Measurements from ENCODE around the gene LPCAT4. TPM values are rescaled to one million over a fixed set of nuclear protein-coding genes. Genes with fewer than 3 reads are reported as not detected.

Gene LPCAT4
- total and polyA plus RNA-seq, 9 of the 15 experiments (the other 6 are each of a cell fraction or from before 2014, with no cell fraction given): 7.3 to 34.3 (median 14.4) TPM

GRCh38 chr15:34367101-34368081 lies at the start of gene LPCAT4 (continued):
- TF ChIP-seq HLTF (IDR thresholded peaks at IDR 0.05) (no peak), RNF2 (IDR thresholded peaks at IDR 0.05) (no peak), CBX3 (IDR thresholded peaks at IDR 0.05; ENCODE audit: borderline replicate concordance in 1 of 2, low read length in 2 of 2) (peak in 1 of 2 experiments; percentile 44; a peak in 1 of 3 replicates), CTCF (IDR thresholded peaks at IDR 0.05 in 2 of 3, conservative IDR thresholded peaks at IDR 0.05 in 1 of 3; ENCODE audit: insufficient read depth in 2 of 3, low read depth in 1 of 3, low read length in 3 of 3) (peak; percentile 94 to 97 (median 94)), ARNT (IDR thresholded peaks at IDR 0.05) (no peak), NEUROD1 (IDR thresholded peaks at IDR 0.05; ENCODE audit: borderline replicate concordance, low read depth, low read length, partially characterized antibody) (no peak), MTA2 (IDR thresholded peaks at IDR 0.05; ENCODE audit: low read depth) (no peak), XRCC5 (IDR thresholded peaks at IDR 0.05; ENCODE audit: low read depth, low read length) (0 out of 2 replicates have a peak, but pooled peaks have one; percentile 53), TAF9B (IDR thresholded peaks at IDR 0.05; ENCODE audit: partially characterized antibody) (peak; percentile 64), E2F3 (CRISPR knock-in tag; IDR thresholded peaks at IDR 0.05) (no peak)
- TF ChIP-seq, protein P1, sequence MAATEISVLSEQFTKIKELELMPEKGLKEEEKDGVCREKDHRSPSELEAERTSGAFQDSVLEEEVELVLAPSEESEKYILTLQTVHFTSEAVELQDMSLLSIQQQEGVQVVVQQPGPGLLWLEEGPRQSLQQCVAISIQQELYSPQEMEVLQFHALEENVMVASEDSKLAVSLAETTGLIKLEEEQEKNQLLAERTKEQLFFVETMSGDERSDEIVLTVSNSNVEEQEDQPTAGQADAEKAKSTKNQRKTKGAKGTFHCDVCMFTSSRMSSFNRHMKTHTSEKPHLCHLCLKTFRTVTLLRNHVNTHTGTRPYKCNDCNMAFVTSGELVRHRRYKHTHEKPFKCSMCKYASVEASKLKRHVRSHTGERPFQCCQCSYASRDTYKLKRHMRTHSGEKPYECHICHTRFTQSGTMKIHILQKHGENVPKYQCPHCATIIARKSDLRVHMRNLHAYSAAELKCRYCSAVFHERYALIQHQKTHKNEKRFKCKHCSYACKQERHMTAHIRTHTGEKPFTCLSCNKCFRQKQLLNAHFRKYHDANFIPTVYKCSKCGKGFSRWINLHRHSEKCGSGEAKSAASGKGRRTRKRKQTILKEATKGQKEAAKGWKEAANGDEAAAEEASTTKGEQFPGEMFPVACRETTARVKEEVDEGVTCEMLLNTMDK (IDR thresholded peaks at IDR 0.05; ENCODE audit: borderline replicate concordance, insufficient read depth, low read depth, low read length, poor library complexity, severe bottlenecking): peak; percentile 83
- TF ChIP-seq, protein P2, sequence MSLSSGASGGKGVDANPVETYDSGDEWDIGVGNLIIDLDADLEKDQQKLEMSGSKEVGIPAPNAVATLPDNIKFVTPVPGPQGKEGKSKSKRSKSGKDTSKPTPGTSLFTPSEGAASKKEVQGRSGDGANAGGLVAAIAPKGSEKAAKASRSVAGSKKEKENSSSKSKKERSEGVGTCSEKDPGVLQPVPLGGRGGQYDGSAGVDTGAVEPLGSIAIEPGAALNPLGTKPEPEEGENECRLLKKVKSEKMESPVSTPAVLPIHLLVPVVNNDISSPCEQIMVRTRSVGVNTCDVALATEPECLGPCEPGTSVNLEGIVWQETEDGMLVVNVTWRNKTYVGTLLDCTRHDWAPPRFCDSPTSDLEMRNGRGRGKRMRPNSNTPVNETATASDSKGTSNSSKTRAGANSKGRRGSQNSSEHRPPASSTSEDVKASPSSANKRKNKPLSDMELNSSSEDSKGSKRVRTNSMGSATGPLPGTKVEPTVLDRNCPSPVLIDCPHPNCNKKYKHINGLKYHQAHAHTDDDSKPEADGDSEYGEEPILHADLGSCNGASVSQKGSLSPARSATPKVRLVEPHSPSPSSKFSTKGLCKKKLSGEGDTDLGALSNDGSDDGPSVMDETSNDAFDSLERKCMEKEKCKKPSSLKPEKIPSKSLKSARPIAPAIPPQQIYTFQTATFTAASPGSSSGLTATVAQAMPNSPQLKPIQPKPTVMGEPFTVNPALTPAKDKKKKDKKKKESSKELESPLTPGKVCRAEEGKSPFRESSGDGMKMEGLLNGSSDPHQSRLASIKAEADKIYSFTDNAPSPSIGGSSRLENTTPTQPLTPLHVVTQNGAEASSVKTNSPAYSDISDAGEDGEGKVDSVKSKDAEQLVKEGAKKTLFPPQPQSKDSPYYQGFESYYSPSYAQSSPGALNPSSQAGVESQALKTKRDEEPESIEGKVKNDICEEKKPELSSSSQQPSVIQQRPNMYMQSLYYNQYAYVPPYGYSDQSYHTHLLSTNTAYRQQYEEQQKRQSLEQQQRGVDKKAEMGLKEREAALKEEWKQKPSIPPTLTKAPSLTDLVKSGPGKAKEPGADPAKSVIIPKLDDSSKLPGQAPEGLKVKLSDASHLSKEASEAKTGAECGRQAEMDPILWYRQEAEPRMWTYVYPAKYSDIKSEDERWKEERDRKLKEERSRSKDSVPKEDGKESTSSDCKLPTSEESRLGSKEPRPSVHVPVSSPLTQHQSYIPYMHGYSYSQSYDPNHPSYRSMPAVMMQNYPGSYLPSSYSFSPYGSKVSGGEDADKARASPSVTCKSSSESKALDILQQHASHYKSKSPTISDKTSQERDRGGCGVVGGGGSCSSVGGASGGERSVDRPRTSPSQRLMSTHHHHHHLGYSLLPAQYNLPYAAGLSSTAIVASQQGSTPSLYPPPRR (CRISPR knock-in tag; IDR thresholded peaks at IDR 0.05; ENCODE audit: borderline replicate concordance): no peak
- TF ChIP-seq, protein P3, sequence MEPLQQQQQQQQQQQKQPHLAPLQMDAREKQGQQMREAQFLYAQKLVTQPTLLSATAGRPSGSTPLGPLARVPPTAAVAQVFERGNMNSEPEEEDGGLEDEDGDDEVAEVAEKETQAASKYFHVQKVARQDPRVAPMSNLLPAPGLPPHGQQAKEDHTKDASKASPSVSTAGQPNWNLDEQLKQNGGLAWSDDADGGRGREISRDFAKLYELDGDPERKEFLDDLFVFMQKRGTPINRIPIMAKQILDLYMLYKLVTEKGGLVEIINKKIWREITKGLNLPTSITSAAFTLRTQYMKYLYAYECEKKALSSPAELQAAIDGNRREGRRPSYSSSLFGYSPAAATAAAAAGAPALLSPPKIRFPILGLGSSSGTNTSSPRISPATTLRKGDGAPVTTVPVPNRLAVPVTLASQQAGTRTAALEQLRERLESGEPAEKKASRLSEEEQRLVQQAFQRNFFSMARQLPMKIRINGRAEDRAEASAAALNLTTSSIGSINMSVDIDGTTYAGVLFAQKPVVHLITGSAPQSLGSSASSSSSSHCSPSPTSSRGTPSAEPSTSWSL (CRISPR knock-in tag; IDR thresholded peaks at IDR 0.05; ENCODE audit: borderline replicate concordance): no peak
- TF ChIP-seq, protein P4, sequence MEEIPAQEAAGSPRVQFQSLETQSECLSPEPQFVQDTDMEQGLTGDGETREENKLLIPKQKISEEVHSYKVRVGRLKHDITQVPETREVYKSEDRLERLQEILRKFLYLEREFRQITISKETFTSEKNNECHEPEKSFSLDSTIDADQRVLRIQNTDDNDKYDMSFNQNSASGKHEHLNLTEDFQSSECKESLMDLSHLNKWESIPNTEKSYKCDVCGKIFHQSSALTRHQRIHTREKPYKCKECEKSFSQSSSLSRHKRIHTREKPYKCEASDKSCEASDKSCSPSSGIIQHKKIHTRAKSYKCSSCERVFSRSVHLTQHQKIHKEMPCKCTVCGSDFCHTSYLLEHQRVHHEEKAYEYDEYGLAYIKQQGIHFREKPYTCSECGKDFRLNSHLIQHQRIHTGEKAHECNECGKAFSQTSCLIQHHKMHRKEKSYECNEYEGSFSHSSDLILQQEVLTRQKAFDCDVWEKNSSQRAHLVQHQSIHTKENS (CRISPR knock-in tag; IDR thresholded peaks at IDR 0.05): no peak

Data from K562 (cell line).